ENCODE measurements around the gene HHAT.

The HHAT gene

GRCh38 chr1:210556475-210556874 lies 227.8 kb downstream of the HHAT start:
- H3K4me3 ChIP-seq (ENCODE audit: low read depth, low read length) = no peak overlapping the region
- TF ChIP-seq CTCF (IDR thresholded peaks at IDR 0.05; ENCODE audit: insufficient read depth, low read depth, low read length, missing control alignments) = no peak
- DNase-seq (ENCODE audit: low read depth) = no peak

GRCh38 chr1:210557426-210558077 lies 228.8 kb downstream of the HHAT start:
- no peak for TF ChIP-seq CTCF (IDR thresholded peaks at IDR 0.05; ENCODE audit: insufficient read depth, low read depth, low read length, missing control alignments)
- DNase-seq (ENCODE audit: low read depth) = no peak
- H3K4me3 ChIP-seq (ENCODE audit: low read depth, low read length) = no peak overlapping the region

GRCh38 chr1:210558302-210558701 lies 229.6 kb downstream of the HHAT start:
- no peak for TF ChIP-seq CTCF (IDR thresholded peaks at IDR 0.05; ENCODE audit: insufficient read depth, low read depth, low read length, missing control alignments)
- no peak for DNase-seq (ENCODE audit: low read depth)
- H3K4me3 ChIP-seq (ENCODE audit: low read depth, low read length) = no peak overlapping the region

- no peak overlapping the region for H3K4me3 ChIP-seq (ENCODE audit: low read depth, low read length)
- DNase-seq (ENCODE audit: low read depth) = no peak
- TF ChIP-seq CTCF (IDR thresholded peaks at IDR 0.05; ENCODE audit: insufficient read depth, low read depth, low read length, missing control alignments) = no peak
Measured at GRCh38 chr1:210565306-210565705, 236.6 kb downstream of the HHAT start.

- DNase-seq (ENCODE audit: low read depth) = no peak
- no peak overlapping the region for H3K4me3 ChIP-seq (ENCODE audit: low read depth, low read length)
- no peak for TF ChIP-seq CTCF (IDR thresholded peaks at IDR 0.05; ENCODE audit: insufficient read depth, low read depth, low read length, missing control alignments)
Measured at GRCh38 chr1:210568631-210569030, 239.9 kb downstream of the HHAT start.

- DNase-seq (ENCODE audit: low read depth) = no peak
- TF ChIP-seq CTCF (IDR thresholded peaks at IDR 0.05; ENCODE audit: insufficient read depth, low read depth, low read length, missing control alignments) = no peak
- H3K4me3 ChIP-seq (ENCODE audit: low read depth, low read length) = no peak overlapping the region
Measured at GRCh38 chr1:210570116-210570515, 241.4 kb downstream of the HHAT start.

Data from GM12865 (cell line).